ENCODE measurements around the gene SMOC2.

DNA sequence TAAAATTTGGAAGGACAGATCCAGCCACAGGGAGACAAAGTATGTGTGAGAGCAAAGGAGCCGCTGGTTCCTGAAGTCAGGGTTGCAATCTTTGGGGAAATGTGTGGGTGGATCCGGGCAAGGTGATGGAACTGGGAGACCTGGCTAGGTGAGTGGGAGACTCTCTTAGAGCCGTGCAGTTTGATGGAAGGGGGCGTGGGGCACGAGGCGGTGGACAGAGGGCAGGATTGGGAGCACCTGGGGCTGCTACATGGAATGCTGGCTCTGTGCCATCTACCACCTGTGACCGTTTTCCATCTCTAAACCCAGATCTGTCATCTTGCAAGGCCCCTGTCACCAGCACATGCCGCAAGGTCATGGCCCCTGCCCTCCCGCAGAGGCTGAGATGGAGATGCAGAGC is 268.4 kb downstream of the SMOC2 start:
- TF ChIP-seq, protein P1, sequence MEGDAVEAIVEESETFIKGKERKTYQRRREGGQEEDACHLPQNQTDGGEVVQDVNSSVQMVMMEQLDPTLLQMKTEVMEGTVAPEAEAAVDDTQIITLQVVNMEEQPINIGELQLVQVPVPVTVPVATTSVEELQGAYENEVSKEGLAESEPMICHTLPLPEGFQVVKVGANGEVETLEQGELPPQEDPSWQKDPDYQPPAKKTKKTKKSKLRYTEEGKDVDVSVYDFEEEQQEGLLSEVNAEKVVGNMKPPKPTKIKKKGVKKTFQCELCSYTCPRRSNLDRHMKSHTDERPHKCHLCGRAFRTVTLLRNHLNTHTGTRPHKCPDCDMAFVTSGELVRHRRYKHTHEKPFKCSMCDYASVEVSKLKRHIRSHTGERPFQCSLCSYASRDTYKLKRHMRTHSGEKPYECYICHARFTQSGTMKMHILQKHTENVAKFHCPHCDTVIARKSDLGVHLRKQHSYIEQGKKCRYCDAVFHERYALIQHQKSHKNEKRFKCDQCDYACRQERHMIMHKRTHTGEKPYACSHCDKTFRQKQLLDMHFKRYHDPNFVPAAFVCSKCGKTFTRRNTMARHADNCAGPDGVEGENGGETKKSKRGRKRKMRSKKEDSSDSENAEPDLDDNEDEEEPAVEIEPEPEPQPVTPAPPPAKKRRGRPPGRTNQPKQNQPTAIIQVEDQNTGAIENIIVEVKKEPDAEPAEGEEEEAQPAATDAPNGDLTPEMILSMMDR (IDR thresholded peaks at IDR 0.05) = no peak
- TF ChIP-seq, protein P2, sequence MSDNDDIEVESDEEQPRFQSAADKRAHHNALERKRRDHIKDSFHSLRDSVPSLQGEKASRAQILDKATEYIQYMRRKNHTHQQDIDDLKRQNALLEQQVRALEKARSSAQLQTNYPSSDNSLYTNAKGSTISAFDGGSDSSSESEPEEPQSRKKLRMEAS (IDR thresholded peaks at IDR 0.05) = no peak
- TF ChIP-seq, protein P3, sequence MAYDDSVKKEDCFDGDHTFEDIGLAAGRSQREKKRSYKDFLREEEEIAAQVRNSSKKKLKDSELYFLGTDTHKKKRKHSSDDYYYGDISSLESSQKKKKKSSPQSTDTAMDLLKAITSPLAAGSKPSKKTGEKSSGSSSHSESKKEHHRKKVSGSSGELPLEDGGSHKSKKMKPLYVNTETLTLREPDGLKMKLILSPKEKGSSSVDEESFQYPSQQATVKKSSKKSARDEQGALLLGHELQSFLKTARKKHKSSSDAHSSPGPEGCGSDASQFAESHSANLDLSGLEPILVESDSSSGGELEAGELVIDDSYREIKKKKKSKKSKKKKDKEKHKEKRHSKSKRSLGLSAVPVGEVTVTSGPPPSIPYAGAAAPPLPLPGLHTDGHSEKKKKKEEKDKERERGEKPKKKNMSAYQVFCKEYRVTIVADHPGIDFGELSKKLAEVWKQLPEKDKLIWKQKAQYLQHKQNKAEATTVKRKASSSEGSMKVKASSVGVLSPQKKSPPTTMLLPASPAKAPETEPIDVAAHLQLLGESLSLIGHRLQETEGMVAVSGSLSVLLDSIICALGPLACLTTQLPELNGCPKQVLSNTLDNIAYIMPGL (CRISPR knock-in tag; IDR thresholded peaks at IDR 0.05; ENCODE audit: borderline replicate concordance) = no peak
- TF ChIP-seq GATA3 (IDR thresholded peaks at IDR 0.05; ENCODE audit: borderline replicate concordance) (no peak), POLR2A (IDR thresholded peaks at IDR 0.05; ENCODE audit: low read length) (no peak), MAZ (IDR thresholded peaks at IDR 0.05; ENCODE audit: borderline replicate concordance, low read depth, low read length) (no peak), MAFK (IDR thresholded peaks at IDR 0.05; ENCODE audit: partially characterized antibody) (no peak), SMC3 (IDR thresholded peaks at IDR 0.05) (no peak)
- TF ChIP-seq, protein P4, sequence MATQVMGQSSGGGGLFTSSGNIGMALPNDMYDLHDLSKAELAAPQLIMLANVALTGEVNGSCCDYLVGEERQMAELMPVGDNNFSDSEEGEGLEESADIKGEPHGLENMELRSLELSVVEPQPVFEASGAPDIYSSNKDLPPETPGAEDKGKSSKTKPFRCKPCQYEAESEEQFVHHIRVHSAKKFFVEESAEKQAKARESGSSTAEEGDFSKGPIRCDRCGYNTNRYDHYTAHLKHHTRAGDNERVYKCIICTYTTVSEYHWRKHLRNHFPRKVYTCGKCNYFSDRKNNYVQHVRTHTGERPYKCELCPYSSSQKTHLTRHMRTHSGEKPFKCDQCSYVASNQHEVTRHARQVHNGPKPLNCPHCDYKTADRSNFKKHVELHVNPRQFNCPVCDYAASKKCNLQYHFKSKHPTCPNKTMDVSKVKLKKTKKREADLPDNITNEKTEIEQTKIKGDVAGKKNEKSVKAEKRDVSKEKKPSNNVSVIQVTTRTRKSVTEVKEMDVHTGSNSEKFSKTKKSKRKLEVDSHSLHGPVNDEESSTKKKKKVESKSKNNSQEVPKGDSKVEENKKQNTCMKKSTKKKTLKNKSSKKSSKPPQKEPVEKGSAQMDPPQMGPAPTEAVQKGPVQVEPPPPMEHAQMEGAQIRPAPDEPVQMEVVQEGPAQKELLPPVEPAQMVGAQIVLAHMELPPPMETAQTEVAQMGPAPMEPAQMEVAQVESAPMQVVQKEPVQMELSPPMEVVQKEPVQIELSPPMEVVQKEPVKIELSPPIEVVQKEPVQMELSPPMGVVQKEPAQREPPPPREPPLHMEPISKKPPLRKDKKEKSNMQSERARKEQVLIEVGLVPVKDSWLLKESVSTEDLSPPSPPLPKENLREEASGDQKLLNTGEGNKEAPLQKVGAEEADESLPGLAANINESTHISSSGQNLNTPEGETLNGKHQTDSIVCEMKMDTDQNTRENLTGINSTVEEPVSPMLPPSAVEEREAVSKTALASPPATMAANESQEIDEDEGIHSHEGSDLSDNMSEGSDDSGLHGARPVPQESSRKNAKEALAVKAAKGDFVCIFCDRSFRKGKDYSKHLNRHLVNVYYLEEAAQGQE (IDR thresholded peaks at IDR 0.05) = no peak
- TF ChIP-seq, protein P5, sequence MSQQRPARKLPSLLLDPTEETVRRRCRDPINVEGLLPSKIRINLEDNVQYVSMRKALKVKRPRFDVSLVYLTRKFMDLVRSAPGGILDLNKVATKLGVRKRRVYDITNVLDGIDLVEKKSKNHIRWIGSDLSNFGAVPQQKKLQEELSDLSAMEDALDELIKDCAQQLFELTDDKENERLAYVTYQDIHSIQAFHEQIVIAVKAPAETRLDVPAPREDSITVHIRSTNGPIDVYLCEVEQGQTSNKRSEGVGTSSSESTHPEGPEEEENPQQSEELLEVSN (IDR thresholded peaks at IDR 0.05; ENCODE audit: borderline replicate concordance, low read depth) = no peak
- TF ChIP-seq, protein P6, sequence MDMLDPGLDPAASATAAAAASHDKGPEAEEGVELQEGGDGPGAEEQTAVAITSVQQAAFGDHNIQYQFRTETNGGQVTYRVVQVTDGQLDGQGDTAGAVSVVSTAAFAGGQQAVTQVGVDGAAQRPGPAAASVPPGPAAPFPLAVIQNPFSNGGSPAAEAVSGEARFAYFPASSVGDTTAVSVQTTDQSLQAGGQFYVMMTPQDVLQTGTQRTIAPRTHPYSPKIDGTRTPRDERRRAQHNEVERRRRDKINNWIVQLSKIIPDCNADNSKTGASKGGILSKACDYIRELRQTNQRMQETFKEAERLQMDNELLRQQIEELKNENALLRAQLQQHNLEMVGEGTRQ (IDR thresholded peaks at IDR 0.05) = no peak

Data from A549 (cell line).